SK-N-SH (cell line): ENCODE measurements around the gene ANKRD9. TPM values are rescaled to one million over a fixed set of nuclear protein-coding genes. Genes with fewer than 3 reads are reported as not detected.
A peak's percentile ranks its signal among the peaks of the same experiment; 100 is the strongest.

ENCODE experiments used
- CTCF ChIA-PET: fragments of 300-600, 350-600 bp; formaldehyde crosslinking; extraction: SDS; loops from one replicate; lab custom pipeline; 2021; lab: Yijun Ruan, JAX
- POLR2A ChIA-PET: fragments of 350-600 bp; sonication (Branson Sonifier 250); formaldehyde crosslinking; extraction: SDS; loops from one replicate; lab custom pipeline; 2020; ENCODE audit warnings: antibody characterized with exemption, inconsistent platforms; lab: Yijun Ruan, JAX
- DNase-seq: peaks from one replicate; pipeline ENCODE4 v3.0.0; 2012
- H2AFZ ChIP-seq: fragments of 200-600 bp; sonication (generic); 2 replicates; pipeline ENCODE4 v1.8.1; 2016; ENCODE audit warnings: antibody characterized with exemption, mild to moderate bottlenecking, low read depth
- H3F3A ChIP-seq: fragments of 200-600 bp; sonication (generic); replicated peaks from 2 replicates; pipeline ENCODE3; 2016; ENCODE audit warnings: antibody characterized with exemption, mild to moderate bottlenecking; ENCODE audit not compliant: insufficient read depth
- H3K27ac ChIP-seq, 2 experiments: fragments of 200-500 bp in 1 of 2; fragments of 200-600 bp in 1 of 2; sonication (Bioruptor generic) in 1 of 2; sonication (generic), shearing (Covaris generic) in 1 of 2; 2 replicates each; pipeline versions ENCODE4 v1.5.1 to v1.6.1; 2014 to 2016; ENCODE audit warnings: low read depth in 2 of 2, inconsistent platforms in 1 of 2, low read length in 1 of 2, mild to moderate bottlenecking in 1 of 2, mixed read lengths in 1 of 2
- H3K27me3 ChIP-seq: fragments of 200-600 bp; sonication (generic), shearing (Covaris generic); 2 replicates; pipeline ENCODE4 v1.6.1; 2016; ENCODE audit warnings: mixed run types; ENCODE audit not compliant: insufficient read depth
- H3K36me3 ChIP-seq, 2 experiments: fragments of 200-500 bp in 1 of 2; fragments of 200-600 bp in 1 of 2; sonication (Bioruptor generic) in 1 of 2; sonication (generic) in 1 of 2; replicated peaks in 1 of 2; 2 replicates each; pipeline versions ENCODE3 to v1.5.1; 2014 to 2016; ENCODE audit warnings: low read length in 1 of 2, mild to moderate bottlenecking in 1 of 2; ENCODE audit not compliant: insufficient read depth in 2 of 2, control insufficient read depth in 1 of 2
- H3K4me1 ChIP-seq, 2 experiments: fragments of 200-500 bp in 1 of 2; fragments of 200-600 bp in 1 of 2; sonication (Bioruptor generic) in 1 of 2; sonication (generic), shearing (Covaris generic) in 1 of 2; 2 replicates each; pipeline versions ENCODE4 v1.5.1 to v1.6.1; 2014 to 2016; ENCODE audit warnings: low read depth in 1 of 2, low read length in 1 of 2, mixed run types in 1 of 2; ENCODE audit not compliant: insufficient read depth in 2 of 2, control insufficient read depth in 1 of 2
- H3K4me2 ChIP-seq: fragments of 200-600 bp; sonication (generic), shearing (Covaris generic); 2 replicates; pipeline ENCODE4 v1.6.1; 2017; ENCODE audit warnings: mixed run types
- H3K4me3 ChIP-seq, 2 experiments: fragments of 200-500 bp in 1 of 2; fragments of 200-600 bp in 1 of 2; sonication (Bioruptor generic) in 1 of 2; sonication (generic), shearing (Covaris generic) in 1 of 2; 2 replicates each; pipeline versions ENCODE4 v1.5.1 to v1.8.1; 2014 to 2016; ENCODE audit warnings: low read depth in 2 of 2, inconsistent platforms in 1 of 2, low read length in 1 of 2, mild to moderate bottlenecking in 1 of 2, mixed read lengths in 1 of 2, moderate library complexity in 1 of 2
- H3K79me2 ChIP-seq: fragments of 200-600 bp; sonication (generic); 2 replicates; pipeline ENCODE4 v1.8.1; 2017; ENCODE audit warnings: mild to moderate bottlenecking; ENCODE audit not compliant: insufficient read depth
- H3K9ac ChIP-seq: fragments of 200-600 bp; sonication (generic); 2 replicates; pipeline ENCODE4 v1.6.1; 2017; ENCODE audit warnings: mixed run types
- H3K9me2 ChIP-seq: fragments of 200-600 bp; sonication (generic); 2 replicates; pipeline ENCODE4 v1.6.1; 2017; ENCODE audit warnings: mixed run types
- H3K9me3 ChIP-seq: fragments of 200-600 bp; sonication (generic); 2 replicates; pipeline ENCODE4 v1.6.1; 2017; ENCODE audit warnings: mixed run types, mild to moderate bottlenecking, moderate library complexity
- H4K20me1 ChIP-seq: fragments of 200-600 bp; sonication (generic); 2 replicates; pipeline ENCODE4 v1.6.1; 2017; ENCODE audit warnings: mild to moderate bottlenecking, mixed run types; ENCODE audit not compliant: insufficient read depth
- EP300 ChIP-seq, 2 experiments: IDR thresholded peaks; 2 replicates each; pipeline versions ENCODE4 v1.4.0 to v1.6.1; 2012; ENCODE audit warnings: borderline replicate concordance in 1 of 2, low read depth in 1 of 2, low read length in 1 of 2
- EZH2phosphoT487 ChIP-seq: fragments of 200-600 bp; sonication (generic); IDR thresholded peaks from 2 replicates; pipeline ENCODE4 v1.6.1; 2017; ENCODE audit warnings: low read depth, mixed run types, mild to moderate bottlenecking, antibody characterized with exemption, moderate library complexity, borderline replicate concordance
- FOSL2 ChIP-seq: IDR thresholded peaks from 2 replicates; pipeline ENCODE4 v1.4.0; 2012; ENCODE audit warnings: low read depth, mild to moderate bottlenecking, moderate library complexity, borderline replicate concordance
- FOXM1 ChIP-seq: IDR thresholded peaks from 2 replicates; pipeline ENCODE4 v1.4.0; 2012; ENCODE audit warnings: low read depth, mild to moderate bottlenecking
- GABPA ChIP-seq: IDR thresholded peaks from 2 replicates; pipeline ENCODE4 v1.4.0; 2012; ENCODE audit warnings: low read depth, mild to moderate bottlenecking
- GATA2 ChIP-seq: sonication (generic); formaldehyde crosslinking; IDR thresholded peaks from 2 replicates; pipeline ENCODE4 v1.5.0; 2020; ENCODE audit warnings: mild to moderate bottlenecking, missing genetic modification reagents
- JUND ChIP-seq: IDR thresholded peaks from 2 replicates; pipeline ENCODE4 v1.4.0; 2012
- MEF2A ChIP-seq: IDR thresholded peaks from 2 replicates; pipeline ENCODE4 v1.4.0; 2012; ENCODE audit warnings: low read depth, borderline replicate concordance
- MXI1 ChIP-seq: IDR thresholded peaks from 2 replicates; pipeline ENCODE4 v1.6.1; 2012; ENCODE audit warnings: mild to moderate bottlenecking, low read depth, low read length, improper control_type of control experiment
- NRF1 ChIP-seq: IDR thresholded peaks from 2 replicates; pipeline ENCODE4 v1.6.1; 2012; ENCODE audit warnings: low read depth, mild to moderate bottlenecking, low read length
- RAD21 ChIP-seq: IDR thresholded peaks from 2 replicates; pipeline ENCODE4 v1.6.1; 2012; ENCODE audit warnings: mild to moderate bottlenecking, low read length
- RFX5 ChIP-seq: IDR thresholded peaks from 2 replicates; pipeline ENCODE4 v1.6.1; 2012; ENCODE audit warnings: mild to moderate bottlenecking, improper control_type of control experiment, low read length
- RXRA ChIP-seq: IDR thresholded peaks from 2 replicates; pipeline ENCODE4 v1.4.0; 2012; ENCODE audit warnings: low read depth, mild to moderate bottlenecking, borderline replicate concordance
- SIN3A ChIP-seq: IDR thresholded peaks from 2 replicates; pipeline ENCODE4 v1.6.1; 2012; ENCODE audit warnings: low read depth, mild to moderate bottlenecking, low read length, moderate library complexity, borderline replicate concordance
- TCF12 ChIP-seq: IDR thresholded peaks from 2 replicates; pipeline ENCODE4 v1.4.0; 2012
- WGBS: methylation state at CpG from one replicate; pipeline ENCODE4 v1.1.6; 2017; ENCODE audit warnings: low lambda C conversion rate; 5-methylcytosine and 5-hydroxymethylcytosine counted together
- polyA plus RNA-seq, 3 experiments: library from polyadenylated mRNA; depleted of rRNA; stranded (reverse); fragments of >200 nt; gene quantifications; 2 replicates each; pipeline ENCODE4 v1.2.3, GENCODE V29; 2012
- TF ChIP-seq, protein P1 (sequence below): IDR thresholded peaks from 2 replicates; pipeline ENCODE4; 2012
- TF ChIP-seq, protein P2 (sequence below): fragments of 150-350 bp; IDR thresholded peaks from 2 replicates; pipeline ENCODE4 v1.6.1; 2016; ENCODE audit warnings: mild to moderate bottlenecking, low read depth, low read length

Gene ANKRD9
- polyA plus RNA-seq, 1 of the 3 experiments (the other 2 are of a cell fraction): 21.3 TPM

GRCh38 chr14:102479777-102480176, 29.8 kb downstream of the ANKRD9 start:
- TF ChIP-seq GABPA: no peak
- peak; percentile 32; the same call in 1 of the 2 replicates for TF ChIP-seq MXI1
- Histone ChIP-seq H3F3A (no peaks in the 10 kb centered on the region), H3K9me2 (no peaks in the 10 kb centered on the region), H3K4me1 (peaks cover 5 to 14% of the 10 kb centered on the region in 2 experiments; a peak in 2 of 4 replicates), H3K4me2 (no peak overlapping the region), H3K9me3 (no peaks in the 10 kb centered on the region), H3K4me3 (no peak overlapping the region), H3K27ac (no peak overlapping the region; a peak in 1 of 4 replicates), H3K9ac (no peak overlapping the region), H4K20me1 (no peaks in the 10 kb centered on the region), H3K36me3 (no peaks in the 10 kb centered on the region), H3K27me3 (no peaks in the 10 kb centered on the region), H3K79me2 (no peaks in the 10 kb centered on the region), H2AFZ (no peak overlapping the region)
- 78% methylated on average over 6 of the region's 7 CpGs for WGBS
- peak; percentile 61 for DNase-seq
- ChIA-PET CTCF (interaction anchor here (1.0 to 3.8 kb wide), 4 partner anchors 10 to 42 kb away, joined by 3 to 16 read pairs (median 4); no protein-coding TSS in a partner anchor), POLR2A (interaction anchor here (0.7 kb wide), 1 partner anchor 42 kb away, joined by 3 read pairs; no protein-coding TSS in a partner anchor)

DNA sequence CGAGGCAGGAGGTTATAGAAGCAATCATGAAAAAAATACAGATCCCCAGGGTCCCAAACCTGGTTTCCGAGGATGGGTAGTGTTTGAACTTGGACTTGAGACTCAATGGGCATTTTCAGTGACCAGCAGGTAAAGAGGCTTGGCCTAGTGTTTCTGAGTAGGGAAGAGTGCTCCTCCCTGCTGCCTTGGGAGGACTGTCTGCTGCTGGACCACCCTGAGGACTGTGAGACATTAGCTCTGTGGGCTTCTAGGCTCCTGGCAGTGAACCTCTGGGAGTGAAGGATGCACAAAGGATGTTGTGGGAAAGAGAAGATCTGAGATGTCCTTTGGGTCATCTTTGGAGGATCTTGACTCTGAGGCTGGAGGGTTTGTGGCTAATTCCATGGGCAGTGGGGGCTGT, 30.5 kb downstream of the ANKRD9 start:
- TF ChIP-seq SIN3A: no peak
- no peak for TF ChIP-seq EP300 (IDR thresholded peaks at IDR 0.05; ENCODE audit: borderline replicate concordance in 1 of 2, low read depth in 1 of 2, low read length in 1 of 2)

DNA sequence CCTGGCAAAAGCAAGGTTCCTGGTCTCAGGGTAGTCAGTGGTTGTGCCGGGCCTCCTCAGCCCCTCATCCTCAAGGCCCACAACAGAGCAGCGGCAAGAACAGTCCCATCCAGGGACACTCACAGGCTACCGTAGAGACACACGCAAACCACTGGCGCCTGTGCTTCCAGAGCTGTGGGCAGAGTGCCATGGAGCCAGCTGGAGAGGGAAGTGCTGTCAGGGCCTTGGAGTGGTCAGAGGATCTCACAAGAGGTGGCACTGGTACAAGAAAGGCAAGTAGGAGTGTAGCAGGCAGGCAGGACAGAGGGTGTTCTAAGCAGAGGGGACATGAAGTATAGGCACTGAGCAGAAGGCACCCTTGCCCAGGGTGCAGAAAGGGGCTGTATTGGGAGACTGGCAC, 34.6 kb downstream of the ANKRD9 start:
- H2AFZ ChIP-seq: no peak overlapping the region
- H3K79me2 ChIP-seq: no peaks in the 10 kb centered on the region
- H3K9ac ChIP-seq: no peak overlapping the region
- H3K4me2 ChIP-seq: no peak overlapping the region
- ChIA-PET POLR2A (no interaction called here), CTCF (no interaction called here)
- TF ChIP-seq FOSL2 (no peak), RFX5 (no peak), GABPA (no peak), JUND (no peak), GATA2 (CRISPR knock-in tag) (no peak), TCF12 (no peak), RXRA (no peak), EZH2phosphoT487 (no peak), FOXM1 (no peak), MEF2A (no peak), NRF1 (no peak), RAD21 (no peak), EP300 (IDR thresholded peaks at IDR 0.05; ENCODE audit: borderline replicate concordance in 1 of 2, low read depth in 1 of 2, low read length in 1 of 2) (no peak)
- TF ChIP-seq, protein P1, sequence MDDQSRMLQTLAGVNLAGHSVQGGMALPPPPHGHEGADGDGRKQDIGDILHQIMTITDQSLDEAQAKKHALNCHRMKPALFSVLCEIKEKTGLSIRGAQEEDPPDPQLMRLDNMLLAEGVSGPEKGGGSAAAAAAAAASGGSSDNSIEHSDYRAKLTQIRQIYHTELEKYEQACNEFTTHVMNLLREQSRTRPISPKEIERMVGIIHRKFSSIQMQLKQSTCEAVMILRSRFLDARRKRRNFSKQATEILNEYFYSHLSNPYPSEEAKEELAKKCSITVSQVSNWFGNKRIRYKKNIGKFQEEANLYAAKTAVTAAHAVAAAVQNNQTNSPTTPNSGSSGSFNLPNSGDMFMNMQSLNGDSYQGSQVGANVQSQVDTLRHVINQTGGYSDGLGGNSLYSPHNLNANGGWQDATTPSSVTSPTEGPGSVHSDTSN: no peak
- TF ChIP-seq, protein P2, sequence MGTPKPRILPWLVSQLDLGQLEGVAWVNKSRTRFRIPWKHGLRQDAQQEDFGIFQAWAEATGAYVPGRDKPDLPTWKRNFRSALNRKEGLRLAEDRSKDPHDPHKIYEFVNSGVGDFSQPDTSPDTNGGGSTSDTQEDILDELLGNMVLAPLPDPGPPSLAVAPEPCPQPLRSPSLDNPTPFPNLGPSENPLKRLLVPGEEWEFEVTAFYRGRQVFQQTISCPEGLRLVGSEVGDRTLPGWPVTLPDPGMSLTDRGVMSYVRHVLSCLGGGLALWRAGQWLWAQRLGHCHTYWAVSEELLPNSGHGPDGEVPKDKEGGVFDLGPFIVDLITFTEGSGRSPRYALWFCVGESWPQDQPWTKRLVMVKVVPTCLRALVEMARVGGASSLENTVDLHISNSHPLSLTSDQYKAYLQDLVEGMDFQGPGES: no peak
- H3K36me3 ChIP-seq: peaks cover 0 to 4% of the 10 kb centered on the region in 2 experiments
- H3K9me2 ChIP-seq: no peaks in the 10 kb centered on the region
- H3K9me3 ChIP-seq: no peaks in the 10 kb centered on the region
- no peaks in the 10 kb centered on the region for H4K20me1 ChIP-seq
- H3K27ac ChIP-seq: no peak overlapping the region
- peaks cover 0 to 17% of the 10 kb centered on the region in 2 experiments; a peak in 1 of 4 replicates for H3K4me1 ChIP-seq
- no peak for DNase-seq
- 69% methylated on average over 3 of the region's 5 CpGs for WGBS
- no peaks in the 10 kb centered on the region for H3K27me3 ChIP-seq
- H3F3A ChIP-seq: no peaks in the 10 kb centered on the region
- H3K4me3 ChIP-seq: no peak overlapping the region

More for the DNA sequence above, 30.5 kb downstream of the ANKRD9 start:
- Histone ChIP-seq H3K4me1 (peaks cover 5 to 16% of the 10 kb centered on the region in 2 experiments; a peak in 2 of 4 replicates), H3K4me3 (no peak overlapping the region), H4K20me1 (no peaks in the 10 kb centered on the region), H3K27ac (no peak overlapping the region; a peak in 1 of 4 replicates), H3K9ac (no peak overlapping the region), H3K27me3 (no peaks in the 10 kb centered on the region), H3K36me3 (no peaks in the 10 kb centered on the region), H3K79me2 (no peaks in the 10 kb centered on the region), H3K9me2 (no peaks in the 10 kb centered on the region), H3F3A (no peaks in the 10 kb centered on the region), H2AFZ (no peak overlapping the region), H3K4me2 (no peak overlapping the region), H3K9me3 (no peaks in the 10 kb centered on the region)
- CTCF ChIA-PET: interaction anchor here (0.6 to 3.8 kb wide), 5 partner anchors 10 to 379 kb away, joined by 3 to 16 read pairs (median 3); no protein-coding TSS in a partner anchor
- DNase-seq: no peak
- POLR2A ChIA-PET: interaction anchor here (0.7 kb wide), 1 partner anchor 41 kb away, joined by 3 read pairs; no protein-coding TSS in a partner anchor
- WGBS: 100% methylated on average over 2 of the region's 2 CpGs
